ENCODE data around the gene PAX8.
"Not testable (repeated sequence)": the region's sequence is repeated elsewhere in the genome, so short reads cannot be mapped to it uniquely, and the experiment has no call there.

Gene PAX8

DNA sequence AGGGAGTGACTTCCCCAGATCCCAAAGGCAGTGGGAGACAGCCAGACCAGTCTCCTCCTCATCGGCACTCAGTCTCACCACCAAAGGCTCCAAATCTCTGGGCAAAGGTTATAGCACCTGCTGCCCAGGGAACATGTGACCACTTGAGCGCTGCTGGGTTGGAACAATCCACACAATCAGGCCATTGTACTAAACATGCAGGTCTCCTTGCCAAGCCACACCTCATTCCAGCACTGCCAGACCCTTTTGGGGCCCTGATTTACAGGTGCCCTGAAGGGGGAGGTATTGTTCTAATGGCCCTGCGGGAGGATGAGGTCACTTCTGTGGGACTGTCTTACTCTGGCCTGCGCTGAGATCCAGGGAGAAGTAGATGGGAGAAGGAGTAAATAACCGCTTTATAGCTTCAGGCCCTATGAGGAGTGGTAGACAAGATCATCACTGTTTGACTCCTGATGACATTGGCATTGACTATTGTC is 10.0 kb upstream of the PAX8 start:
- not testable (repeated sequence) for DNase-seq (ENCODE audit: low read depth in 2 of 2)

DNA sequence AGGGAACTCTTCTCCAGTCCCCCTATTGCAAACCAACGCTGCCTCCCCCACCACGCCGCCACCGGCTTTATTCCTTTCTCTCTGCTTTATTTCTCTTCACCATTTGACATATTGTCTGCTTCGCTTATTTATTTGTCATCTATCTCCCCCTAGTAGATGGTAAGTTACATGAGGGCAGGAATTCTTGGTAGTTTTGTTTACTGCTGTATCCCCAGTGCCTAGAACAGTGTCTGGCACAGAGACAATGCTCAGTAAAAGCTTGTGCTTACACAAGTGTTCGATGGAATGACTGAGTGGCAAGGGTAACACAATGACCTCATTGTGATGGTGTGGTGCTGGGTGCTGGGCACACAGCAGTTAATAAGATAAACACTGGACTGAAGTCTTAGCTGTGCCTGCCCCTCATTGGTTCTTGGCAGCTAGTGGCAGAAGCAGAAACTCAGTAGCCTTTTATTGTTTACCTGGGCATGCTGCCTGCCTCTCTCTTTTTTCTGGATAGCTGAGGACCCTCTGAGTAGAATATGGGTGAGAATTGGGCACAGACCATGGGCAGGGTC is 9.5 kb upstream of the PAX8 start:
- DNase-seq (ENCODE audit: low read depth in 2 of 2) = not testable (repeated sequence)

DNA sequence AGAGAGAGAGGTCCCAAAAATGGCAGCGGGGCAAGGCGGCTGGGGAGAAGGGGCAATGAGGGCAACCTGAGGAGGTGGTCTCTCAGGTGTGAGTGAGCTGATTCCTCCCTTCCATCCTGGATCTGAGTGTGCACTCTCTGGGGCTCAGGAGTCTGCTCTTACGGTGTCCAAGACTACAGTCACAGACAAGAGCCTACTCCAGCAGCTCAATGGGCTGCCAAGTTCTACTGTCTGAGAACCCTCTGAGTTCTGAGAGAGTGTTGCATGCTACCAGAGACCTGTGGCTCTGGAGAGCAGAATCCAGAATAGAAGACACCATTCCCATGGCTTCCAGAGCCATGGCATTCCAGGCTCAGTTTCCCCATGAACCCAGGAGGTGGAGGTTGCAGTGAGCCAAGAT is 7.1 kb upstream of the PAX8 start:
- DNase-seq (ENCODE audit: low read depth in 2 of 2) = no peak

DNA sequence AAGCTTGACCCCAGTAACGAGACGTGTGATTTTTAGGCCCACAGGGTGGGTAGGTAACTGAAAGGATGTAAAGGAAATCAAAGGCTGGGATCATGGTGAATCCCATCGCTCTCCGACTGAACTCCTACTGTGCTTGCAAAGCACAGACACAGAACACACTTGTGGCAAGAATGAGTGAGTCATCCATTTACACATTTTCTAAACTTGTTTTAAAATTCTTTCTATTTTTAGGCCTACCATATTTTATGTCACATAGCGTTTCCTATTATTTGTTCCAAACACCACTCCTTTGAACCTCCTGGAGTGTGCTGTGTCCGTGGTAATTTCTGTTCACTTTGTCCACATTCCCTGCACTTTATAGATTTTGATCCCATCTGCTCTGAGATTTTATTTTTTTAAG is 6.3 kb upstream of the PAX8 start:
- DNase-seq (ENCODE audit: low read depth in 2 of 2) = not testable (repeated sequence)

DNA sequence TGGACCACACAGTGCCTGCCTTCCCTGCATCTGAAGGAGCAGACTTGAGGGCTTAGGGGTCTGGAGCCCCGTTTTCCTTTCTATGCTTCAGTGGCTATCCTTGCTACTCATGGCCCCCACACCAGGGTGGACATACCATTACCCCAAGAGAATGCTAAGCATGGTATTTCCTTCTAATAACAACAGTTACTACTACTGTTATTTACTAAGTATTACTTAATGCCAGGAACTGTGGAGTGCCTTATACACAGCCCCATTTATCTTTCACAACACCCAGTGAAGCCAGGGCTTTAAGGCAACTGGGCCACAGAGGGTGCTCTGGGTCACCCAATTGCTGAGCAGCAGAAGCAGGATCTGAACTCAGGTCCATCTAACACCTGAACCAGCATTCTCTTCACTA is 5.8 kb upstream of the PAX8 start:
- no peak for DNase-seq (ENCODE audit: low read depth in 2 of 2)

DNA sequence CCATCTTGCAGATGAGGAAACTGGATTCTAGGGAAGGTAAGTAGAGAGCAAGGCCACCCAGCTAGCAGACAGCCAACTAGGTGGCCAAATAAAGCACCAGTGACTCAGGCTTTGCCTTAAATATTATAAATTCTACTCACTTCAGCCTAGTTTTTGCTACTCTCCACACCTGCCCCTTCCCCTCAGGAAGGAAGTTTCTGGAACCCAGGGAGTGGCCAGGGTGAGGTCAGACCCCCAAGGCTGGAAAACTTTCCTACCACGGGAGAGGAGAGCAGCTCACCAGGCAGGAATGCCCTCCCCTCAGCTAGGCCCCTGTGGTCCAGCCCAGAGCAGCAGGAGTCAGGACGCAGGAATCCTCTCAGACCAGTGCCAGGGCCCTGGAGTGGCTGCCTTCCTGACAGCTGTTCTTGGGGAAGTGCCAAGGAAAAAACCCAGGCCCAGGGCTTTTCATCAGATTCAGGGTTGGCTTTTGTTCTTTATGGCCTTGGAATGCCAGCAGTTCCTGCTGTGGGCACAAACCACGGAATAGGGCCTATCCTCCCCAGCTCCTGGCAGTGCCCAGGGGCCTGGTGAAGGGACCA is 5.1 kb upstream of the PAX8 start:
- no peak for DNase-seq (ENCODE audit: low read depth in 2 of 2)

DNA sequence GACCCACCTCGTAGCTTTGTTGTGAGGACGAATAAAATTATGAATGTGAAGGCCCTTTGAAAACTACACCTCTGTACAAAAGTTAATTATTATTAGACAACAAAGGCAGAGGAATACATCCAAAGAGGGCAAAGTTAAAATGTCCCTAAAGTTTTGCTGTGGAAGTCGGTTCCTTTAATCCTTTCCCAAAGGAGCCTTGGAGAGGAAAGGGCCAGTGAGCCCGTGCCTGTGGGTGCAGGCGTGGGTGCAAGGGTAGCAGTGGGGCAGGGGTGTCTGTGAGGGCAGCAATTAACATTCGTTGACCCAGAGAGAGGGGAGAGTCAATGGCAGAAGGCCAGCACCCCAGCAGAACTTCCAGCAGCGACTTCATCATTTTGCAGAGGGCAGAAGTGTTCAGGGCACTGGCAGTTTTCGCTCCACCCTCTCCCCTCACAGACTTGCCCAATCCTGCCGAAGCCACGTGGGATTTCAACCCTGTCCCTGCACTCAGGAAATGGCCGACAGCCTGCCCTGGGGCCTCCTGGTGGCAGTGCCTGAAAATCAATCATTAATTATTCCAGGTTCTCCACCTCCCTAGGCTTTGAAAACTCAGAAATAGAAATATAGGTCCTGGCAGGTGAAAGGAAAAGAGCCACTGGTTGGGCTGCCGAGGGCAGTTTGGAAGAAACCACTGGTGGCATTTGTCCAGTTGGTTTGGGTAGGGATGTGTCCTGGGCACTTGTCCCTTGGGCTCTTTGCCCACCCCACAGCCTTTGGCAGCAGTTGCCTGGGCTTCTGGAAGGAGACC is 4.2 kb upstream of the PAX8 start:
- DNase-seq (ENCODE audit: low read depth in 2 of 2) = no peak

DNA sequence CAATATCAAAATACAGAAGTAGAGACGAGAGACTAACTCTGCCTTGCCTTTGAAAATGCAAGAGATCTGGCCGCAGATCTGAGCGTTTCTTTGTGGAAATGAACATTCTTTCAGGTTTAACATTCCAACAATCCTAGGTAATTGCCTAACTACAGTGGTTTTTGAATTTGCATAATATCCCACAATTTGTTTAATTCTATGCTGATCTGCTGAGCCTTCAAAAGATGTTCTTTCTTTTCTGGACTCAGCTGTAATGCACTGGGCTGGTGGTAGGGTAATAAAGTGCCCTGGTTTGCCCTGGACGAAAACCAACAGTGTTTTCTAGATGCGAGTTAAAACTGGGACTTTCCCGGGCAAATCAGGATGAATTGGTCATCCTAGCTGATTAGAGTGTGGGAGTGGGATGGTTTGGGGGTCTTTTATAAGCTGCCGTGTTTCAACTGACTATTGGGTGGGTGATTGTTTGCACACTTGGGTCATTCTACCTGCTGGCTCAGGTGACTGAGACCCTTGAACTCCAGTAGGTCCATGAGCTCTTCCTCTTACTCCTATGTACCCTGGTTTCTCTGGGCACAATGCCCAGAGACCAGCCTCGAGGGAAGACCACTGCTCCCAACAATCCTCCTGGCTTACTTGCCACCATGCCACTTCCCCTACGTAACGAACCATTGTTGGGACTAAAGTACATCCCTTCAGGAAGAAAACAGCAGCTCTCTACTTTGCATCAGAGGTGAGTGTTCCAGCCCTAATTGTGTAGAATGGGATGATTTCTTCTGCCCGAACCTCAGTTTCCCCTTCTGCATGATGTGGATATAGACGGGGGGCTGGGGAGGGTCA is 3.4 kb upstream of the PAX8 start:
- no peak for DNase-seq (ENCODE audit: low read depth in 2 of 2)

DNA sequence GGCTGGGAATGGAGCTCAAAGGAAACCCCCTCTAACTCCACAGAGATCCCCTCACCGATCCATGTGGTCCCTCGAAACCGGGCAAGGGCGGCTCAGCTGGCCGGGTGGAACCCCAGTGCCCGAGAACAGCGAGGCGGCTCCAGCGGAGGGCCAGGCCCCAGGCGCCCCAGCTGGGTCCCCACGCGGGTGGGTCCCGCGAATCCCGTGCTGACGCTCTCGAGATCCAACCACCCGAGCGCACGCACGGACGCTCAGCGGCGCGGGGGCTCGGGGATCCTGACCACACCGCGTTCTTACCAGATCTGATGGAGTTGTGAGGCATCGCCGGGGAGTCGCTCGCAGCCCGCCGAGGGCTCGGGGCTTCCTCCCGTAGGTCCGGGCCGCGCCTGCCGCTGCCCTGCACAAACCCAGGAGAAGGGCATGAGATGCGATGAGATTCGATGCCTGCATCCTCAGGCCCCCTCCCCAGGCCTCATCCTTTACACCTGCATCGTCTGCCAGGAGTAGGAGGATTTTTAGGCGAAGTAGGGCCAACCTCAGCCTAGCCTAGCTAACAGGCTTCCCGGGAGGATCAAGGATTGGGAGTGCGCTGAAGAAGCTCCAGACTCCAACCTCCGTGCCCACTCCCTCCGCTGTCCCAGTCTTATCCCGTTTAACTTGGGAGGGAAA is 514 bp downstream of the PAX8 start:
- DNase-seq (ENCODE audit: low read depth in 2 of 2) = no peak

DNA sequence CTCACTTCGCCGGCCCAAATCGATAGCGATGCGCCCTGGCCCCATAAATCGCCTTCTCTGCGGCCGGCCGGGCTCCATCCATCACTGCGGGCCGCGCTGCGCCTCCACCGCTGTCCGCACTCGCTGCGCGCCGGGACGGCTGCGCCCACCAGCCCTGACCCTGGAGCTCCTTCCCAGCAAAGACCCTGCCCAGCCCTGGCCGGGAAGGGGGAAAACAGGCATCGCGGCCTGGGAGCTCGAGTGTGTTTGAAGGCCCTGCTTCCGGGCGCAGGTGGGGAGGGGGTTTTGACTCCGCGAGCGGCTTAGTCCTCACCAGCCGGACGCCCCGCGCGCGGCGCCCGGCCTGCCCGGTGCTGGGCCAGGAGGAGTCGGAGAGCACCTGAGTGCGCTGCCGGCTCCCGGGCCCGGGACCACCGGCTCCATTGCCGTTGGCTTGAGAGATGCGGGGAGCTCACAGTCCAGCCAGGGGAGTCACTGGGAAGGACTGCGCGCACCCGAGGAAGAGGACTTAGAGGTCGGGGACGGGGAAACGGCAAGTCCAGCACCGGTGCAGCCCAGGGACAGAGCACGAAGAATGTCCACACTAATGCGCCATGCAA is 1.1 kb downstream of the PAX8 start:
- DNase-seq (ENCODE audit: low read depth in 2 of 2) = no peak

DNA sequence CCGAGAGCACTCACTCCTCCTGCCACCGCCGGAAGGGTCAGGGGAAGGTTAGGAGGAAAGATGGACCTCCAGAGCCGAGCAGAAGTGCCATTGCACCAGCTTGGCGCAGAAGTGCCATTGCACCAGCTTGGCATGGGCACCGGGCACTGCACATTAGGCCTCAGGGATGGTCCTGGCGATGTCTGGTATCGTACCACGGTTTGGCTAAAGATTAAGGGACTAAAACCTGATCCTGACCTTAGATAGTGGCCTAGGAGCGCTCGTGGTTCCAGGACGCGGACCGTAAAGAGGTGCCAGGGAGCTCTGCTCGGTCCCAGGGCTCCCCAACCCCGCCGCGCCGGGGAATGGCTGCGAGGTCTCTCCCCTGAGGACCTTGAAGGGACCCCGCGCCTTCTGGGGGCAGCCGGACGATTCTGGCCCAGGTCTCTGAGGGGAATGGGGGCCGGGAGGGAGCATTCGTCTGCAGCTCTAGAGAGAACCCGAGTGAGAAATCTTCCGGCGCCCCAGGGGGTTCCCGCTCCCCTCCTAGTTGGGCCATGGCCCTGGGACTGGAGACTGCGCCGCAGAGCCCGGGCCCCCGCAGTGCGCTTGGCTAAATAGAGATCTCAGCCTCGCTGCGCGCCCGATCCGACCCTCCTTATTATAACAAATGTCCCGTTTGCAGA is 1.8 kb downstream of the PAX8 start:
- no peak for DNase-seq (ENCODE audit: low read depth in 2 of 2)

DNA sequence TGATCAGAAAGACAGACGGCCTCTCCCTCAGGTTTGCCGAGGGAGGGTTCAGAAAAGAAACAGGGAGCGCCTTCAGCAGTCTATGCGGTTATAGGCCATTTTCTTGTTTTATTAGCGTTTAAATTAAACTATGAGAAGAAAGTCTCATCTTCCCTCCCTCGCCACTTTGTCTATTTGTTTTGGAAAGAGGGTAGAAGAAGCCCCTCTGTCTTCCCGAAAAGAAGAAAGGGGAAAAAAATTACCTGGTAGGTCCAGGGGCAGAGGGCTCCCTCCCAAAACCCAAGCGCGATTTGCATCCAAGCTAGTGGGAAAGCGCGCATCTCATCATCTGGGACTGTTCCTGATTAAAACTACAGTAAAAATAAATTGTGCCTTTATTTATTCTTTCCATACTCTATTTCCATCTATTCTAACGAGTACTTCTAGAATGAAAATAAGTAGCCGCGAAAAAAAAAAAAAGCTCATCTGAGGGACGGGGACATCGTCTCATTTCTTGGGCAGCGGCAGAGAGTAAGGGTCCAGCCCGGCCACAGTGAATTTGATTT is 2.4 kb downstream of the PAX8 start:
- no peak for DNase-seq (ENCODE audit: low read depth in 2 of 2)

DNA sequence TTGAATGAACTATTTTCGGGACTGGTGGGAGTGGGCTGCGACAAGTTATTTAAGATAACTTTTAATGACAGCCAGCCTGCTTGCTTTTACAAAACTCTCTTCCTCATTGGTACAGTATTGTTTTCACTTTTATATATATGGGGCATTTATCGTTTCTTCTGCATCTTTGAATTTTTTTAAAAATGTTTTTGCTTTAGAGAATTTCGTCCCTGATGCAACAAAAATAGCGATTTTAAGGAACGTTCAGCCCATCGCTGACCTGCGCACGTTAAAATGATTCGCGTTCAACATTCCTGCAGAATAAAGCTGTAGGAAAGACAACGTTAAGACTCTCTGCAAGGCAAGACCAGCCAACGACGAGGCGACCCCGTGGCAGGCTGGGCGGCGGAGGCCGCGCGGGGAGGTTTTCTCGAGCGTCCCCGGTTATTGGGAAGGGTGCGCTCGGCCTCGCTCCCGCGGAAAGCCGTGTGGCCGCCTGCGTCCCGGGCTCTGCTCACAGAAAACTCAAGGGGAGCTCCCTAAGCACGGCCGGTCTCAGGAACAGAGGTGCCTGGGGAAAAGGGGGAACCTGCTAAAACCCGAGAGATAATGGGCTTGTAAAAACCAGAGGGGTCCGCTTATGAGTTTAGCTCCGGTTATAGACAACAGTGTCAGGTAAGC is 3.0 kb downstream of the PAX8 start:
- no peak for DNase-seq (ENCODE audit: low read depth in 2 of 2)

DNA sequence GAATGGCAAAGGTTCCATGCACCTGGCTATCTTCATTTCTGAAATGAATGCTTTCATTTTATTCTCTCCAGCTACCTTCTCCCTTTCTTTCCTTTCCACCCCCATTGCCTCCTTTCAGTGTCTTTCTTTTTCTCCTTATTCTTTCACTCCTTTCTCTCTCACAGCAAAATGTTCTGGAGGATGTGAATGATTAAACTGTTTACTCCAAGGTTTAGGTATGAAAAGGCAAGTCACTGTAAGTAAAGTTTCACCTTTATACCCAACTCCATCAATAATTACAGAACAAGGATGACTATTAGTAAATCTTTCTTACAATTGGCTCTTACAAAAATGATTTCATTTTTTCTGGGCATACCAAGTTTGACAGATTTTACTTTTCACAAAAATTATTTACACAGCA is 4.3 kb downstream of the PAX8 start:
- no peak for DNase-seq (ENCODE audit: low read depth in 2 of 2)

DNA sequence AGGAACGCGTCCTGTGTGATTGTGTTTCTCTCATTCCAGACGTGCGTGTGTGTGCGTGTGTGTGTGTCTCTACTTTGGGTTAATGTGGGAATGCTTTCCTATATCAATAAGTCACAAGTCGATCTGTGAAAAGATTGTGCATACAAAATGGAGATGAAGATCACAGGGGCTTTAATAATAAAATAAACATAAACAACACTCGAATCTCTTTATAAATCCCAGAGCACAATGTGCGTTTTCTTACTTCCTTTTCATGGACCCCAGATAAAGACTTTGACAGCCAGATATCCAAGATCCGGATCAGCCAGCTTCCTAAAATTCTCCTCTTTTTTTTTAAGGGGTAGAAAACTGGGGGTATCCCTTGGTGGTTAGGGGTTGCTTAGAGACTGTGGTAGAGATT is 4.7 kb downstream of the PAX8 start:
- no peak for DNase-seq (ENCODE audit: low read depth in 2 of 2)

DNA sequence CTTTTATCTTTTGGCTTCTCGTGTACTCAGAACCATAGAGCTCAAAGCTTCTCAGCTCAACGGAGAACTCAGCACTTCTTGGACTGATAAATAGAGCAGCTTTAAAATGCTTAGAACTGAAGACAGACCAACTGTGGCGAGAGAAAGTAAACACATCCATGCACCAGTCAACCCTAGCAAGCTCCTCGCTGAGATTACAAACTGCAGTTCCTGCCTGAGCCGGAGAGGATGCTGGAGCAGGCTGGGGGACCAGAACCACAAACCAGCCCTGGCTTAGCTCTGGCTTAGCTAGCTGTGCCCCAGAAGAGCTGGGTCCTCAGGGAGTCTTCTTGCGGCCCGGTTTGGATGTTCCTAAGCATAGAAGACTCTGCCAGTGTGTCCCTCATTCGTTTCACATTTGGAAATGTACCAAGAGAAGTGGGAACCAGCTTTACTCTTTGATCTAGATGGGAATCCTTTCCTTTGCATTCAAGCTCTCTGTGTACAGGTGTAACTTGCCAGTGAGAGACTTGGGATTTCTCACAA is 5.6 kb downstream of the PAX8 start:
- no peak for DNase-seq (ENCODE audit: low read depth in 2 of 2)

DNA sequence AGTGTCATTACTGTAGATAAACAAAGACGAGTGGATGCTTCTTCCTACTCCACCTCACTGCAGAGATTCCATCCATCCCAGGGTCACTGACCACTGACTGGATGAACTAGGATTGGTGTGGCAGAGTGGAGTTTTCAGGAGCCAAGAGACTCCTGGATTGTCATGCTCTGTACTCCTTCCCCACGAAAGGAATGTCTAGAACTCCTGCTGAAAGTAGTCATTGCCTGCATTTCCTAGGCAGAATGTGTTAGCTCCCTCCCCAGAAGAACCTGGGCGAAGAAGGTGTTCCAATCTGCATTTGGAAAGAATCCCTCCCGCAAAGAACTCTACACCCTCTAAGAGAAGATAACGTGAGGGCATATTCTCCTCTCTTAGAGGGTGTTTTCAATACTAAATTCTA is 6.2 kb downstream of the PAX8 start:
- no peak for DNase-seq (ENCODE audit: low read depth in 2 of 2)

DNA sequence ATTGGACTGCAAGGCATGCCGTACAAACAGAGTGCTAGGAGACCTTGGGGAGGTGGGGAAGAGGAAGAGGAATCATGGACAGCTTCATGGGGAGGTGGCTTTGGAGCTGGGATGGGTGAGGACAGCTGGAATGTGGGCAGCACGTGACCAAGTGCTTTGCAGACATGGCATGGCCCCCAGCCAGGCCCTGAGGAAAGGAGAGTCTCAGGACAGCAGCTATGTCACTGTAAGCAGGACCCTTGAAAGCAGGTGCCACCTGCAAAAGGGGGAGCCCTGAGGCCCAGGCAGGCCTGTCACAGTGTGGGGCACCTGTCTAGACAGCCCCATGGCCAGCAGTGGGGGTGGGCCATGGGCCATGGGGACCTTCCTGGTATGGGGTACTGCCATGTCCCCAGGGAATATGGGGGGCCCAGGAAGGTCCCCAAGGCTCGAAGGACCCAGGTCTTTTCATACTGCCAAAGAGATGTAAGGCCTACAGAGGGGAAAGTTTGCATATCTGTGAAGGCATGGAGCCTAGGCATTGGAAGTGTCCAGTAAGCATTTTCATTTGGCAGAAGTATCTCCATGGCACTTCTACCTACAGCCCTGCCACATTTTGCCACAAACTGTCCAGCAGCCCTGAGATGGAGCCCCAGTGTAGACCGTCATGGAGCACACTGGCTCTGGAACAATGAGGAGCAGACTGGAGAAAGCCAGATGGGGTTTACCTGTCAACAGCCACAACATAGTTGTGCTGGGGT is 9.9 kb downstream of the PAX8 start:
- no peak for DNase-seq (ENCODE audit: low read depth in 2 of 2)

DNA sequence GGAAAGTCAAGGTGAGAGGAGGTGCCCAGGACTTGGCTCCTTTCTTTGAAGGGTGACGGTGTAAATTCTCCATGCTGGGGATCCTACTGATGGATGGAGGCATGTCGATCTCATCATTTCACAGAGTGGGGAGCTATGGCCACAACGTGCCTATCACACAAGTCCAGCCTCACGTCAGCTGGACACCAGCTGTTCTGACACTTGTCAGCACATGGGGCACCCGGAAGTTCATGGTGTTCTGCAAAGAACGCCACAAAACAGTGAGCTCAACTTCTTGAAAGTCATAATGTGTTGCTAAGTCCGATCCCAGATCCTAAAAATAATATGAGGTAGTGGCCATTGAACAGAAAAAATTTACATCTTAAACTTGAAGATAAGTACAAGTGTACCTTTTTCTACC is 12.3 kb downstream of the PAX8 start:
- DNase-seq (ENCODE audit: low read depth in 2 of 2) = no peak
